ENCODE measurements around the gene DPP6.
"Not testable (repeated sequence)": the region's sequence is repeated elsewhere in the genome, so short reads cannot be mapped to it uniquely, and the experiment has no call there.

DNA sequence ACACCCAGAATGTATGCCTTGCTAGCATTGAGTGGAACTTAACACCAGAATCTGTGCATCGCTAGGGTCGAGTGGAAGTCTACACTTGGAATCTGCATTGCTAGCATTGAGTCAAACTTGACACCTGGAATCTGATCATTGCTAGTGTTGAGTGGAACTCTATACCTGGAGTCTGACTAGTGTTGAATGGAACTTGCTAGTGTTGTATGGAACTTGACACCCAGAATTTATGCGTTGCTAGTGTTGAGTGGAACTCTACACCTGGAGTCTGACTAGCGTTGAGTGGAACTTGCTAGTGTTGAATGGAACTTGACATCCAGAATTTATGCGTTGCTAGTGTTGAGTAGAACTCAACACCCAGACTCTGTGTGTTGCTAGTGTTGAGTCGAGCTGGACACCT is 110.7 kb downstream of the DPP6 start:
- TF ChIP-seq, protein P1, sequence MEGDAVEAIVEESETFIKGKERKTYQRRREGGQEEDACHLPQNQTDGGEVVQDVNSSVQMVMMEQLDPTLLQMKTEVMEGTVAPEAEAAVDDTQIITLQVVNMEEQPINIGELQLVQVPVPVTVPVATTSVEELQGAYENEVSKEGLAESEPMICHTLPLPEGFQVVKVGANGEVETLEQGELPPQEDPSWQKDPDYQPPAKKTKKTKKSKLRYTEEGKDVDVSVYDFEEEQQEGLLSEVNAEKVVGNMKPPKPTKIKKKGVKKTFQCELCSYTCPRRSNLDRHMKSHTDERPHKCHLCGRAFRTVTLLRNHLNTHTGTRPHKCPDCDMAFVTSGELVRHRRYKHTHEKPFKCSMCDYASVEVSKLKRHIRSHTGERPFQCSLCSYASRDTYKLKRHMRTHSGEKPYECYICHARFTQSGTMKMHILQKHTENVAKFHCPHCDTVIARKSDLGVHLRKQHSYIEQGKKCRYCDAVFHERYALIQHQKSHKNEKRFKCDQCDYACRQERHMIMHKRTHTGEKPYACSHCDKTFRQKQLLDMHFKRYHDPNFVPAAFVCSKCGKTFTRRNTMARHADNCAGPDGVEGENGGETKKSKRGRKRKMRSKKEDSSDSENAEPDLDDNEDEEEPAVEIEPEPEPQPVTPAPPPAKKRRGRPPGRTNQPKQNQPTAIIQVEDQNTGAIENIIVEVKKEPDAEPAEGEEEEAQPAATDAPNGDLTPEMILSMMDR (conservative IDR thresholded peaks at IDR 0.05 in 1 of 2, IDR thresholded peaks at IDR 0.05 in 1 of 2; ENCODE audit: extremely low read depth in 1 of 2, insufficient read depth in 1 of 2, low read depth in 1 of 2, low read length in 2 of 2), result not testable (repeated sequence)
- TF ChIP-seq EZH2 (IDR thresholded peaks at IDR 0.05; ENCODE audit: borderline replicate concordance, low read length), result not testable (repeated sequence)
